ENCODE data around the gene CHRM3. TPM values are rescaled to one million over a fixed set of nuclear protein-coding genes. Genes with fewer than 3 reads are reported as not detected.
"Not testable (repeated sequence)": the region's sequence is repeated elsewhere in the genome, so short reads cannot be mapped to it uniquely, and the experiment has no call there.

CHRM3 gene
- total RNA-seq, 2 donors from 2014 or later: 57.4 to 67.2 TPM

- DNase-seq: no peak
- WGBS, 2 donors: 93 to 94% methylated on average over 5 of the region's 5 CpGs
- intact Hi-C loops (cut with DNase I): no loop called here
- no peaks in the 10 kb centered on the region for H3K27me3 ChIP-seq
- TF ChIP-seq CTCF (IDR thresholded peaks at IDR 0.05) (no peak), POLR2A (IDR thresholded peaks at IDR 0.05) (no peak)
- H3K27ac ChIP-seq: no peak overlapping the region
- H3K9me3 ChIP-seq: no peaks in the 10 kb centered on the region
- ATAC-seq: no peak
- no peak overlapping the region for H3K4me3 ChIP-seq
- no peaks in the 10 kb centered on the region for H3K36me3 ChIP-seq (replicated peaks in 1 of 2; ENCODE audit: insufficient read depth in 1 of 2, low read depth in 2 of 2)
- peaks cover 7% of the 10 kb centered on the region for H3K4me1 ChIP-seq
Measured at GRCh38 chr1:239363930-239364329, 22.4 kb upstream of the CHRM3 start.

GRCh38 chr1:239367196-239367810 is 19.1 kb upstream of the CHRM3 start:
- ATAC-seq (no peak), DNase-seq (no peak)
- Histone ChIP-seq H3K27ac (no peak overlapping the region), H3K4me3 (no peak overlapping the region), H3K36me3 (replicated peaks in 1 of 2; ENCODE audit: insufficient read depth in 1 of 2, low read depth in 2 of 2) (no peaks in the 10 kb centered on the region), H3K27me3 (no peaks in the 10 kb centered on the region), H3K9me3 (no peaks in the 10 kb centered on the region), H3K4me1 (peaks cover 18% of the 10 kb centered on the region)
- 73 to 85% methylated on average over 4 of the region's 4 CpGs for WGBS, 2 donors
- TF ChIP-seq POLR2A (IDR thresholded peaks at IDR 0.05): no peak
- no peak for TF ChIP-seq CTCF (IDR thresholded peaks at IDR 0.05)
- intact Hi-C loops (cut with DNase I): no loop called here

GRCh38 chr1:239368436-239369109 is 17.8 kb upstream of the CHRM3 start:
- H3K36me3 ChIP-seq (replicated peaks in 1 of 2; ENCODE audit: insufficient read depth in 1 of 2, low read depth in 2 of 2): no peaks in the 10 kb centered on the region
- H3K27ac ChIP-seq: peak overlapping the region; percentile 8 to 61 (median 40)
- H3K9me3 ChIP-seq: no peaks in the 10 kb centered on the region
- no peaks in the 10 kb centered on the region for H3K27me3 ChIP-seq
- TF ChIP-seq CTCF (IDR thresholded peaks at IDR 0.05): no peak
- peak in 2 of 3 donors; percentile 35 to 40 for TF ChIP-seq POLR2A (IDR thresholded peaks at IDR 0.05)
- DNase-seq (peak; percentile 36 to 64 (median 57)), ATAC-seq (peak; percentile 97)
- no peak overlapping the region for H3K4me3 ChIP-seq
- intact Hi-C loops (cut with DNase I): no loop called here
- H3K4me1 ChIP-seq: peaks cover 18% of the 10 kb centered on the region
- WGBS, 2 donors: 15 to 21% methylated on average over 7 of the region's 7 CpGs

- H3K27me3 ChIP-seq; intact Hi-C loops (cut with DNase I); ATAC-seq; H3K4me3 ChIP-seq; H3K27ac ChIP-seq; DNase-seq; H3K9me3 ChIP-seq; H3K36me3 ChIP-seq (replicated peaks in 1 of 2; ENCODE audit: insufficient read depth in 1 of 2, low read depth in 2 of 2): not testable (repeated sequence)
- 59 to 62% methylated on average over 3 of the region's 3 CpGs for WGBS, 2 donors
- peaks cover 18% of the 10 kb centered on the region for H3K4me1 ChIP-seq
Measured at GRCh38 chr1:239370869-239371268, 15.5 kb upstream of the CHRM3 start.

GRCh38 chr1:239382666-239383065 is 3.7 kb upstream of the CHRM3 start:
- Histone ChIP-seq H3K27ac (no peak overlapping the region), H3K27me3 (no peaks in the 10 kb centered on the region), H3K36me3 (replicated peaks in 1 of 2; ENCODE audit: insufficient read depth in 1 of 2, low read depth in 2 of 2) (no peaks in the 10 kb centered on the region), H3K4me1 (peaks cover 7% of the 10 kb centered on the region), H3K4me3 (no peak overlapping the region), H3K9me3 (no peaks in the 10 kb centered on the region)
- 82 to 86% methylated on average over 5 of the region's 5 CpGs for WGBS, 2 donors
- no peak for DNase-seq
- TF ChIP-seq CTCF (IDR thresholded peaks at IDR 0.05) (no peak), POLR2A (IDR thresholded peaks at IDR 0.05) (no peak)
- intact Hi-C loops (cut with DNase I): loop anchor here (10.0 kb wide), 1 partner anchor 68 kb away; no protein-coding TSS in a partner anchor
- no peak for ATAC-seq

Measured in body of pancreas (tissue), 4 donors.